UCSD-AML1 (cell line): ENCODE results near the gene AGAP1.

Source experiments
- DNase-seq: peaks from one replicate; lab custom pipeline; 2025; ENCODE audit not compliant: unreplicated experiment; lab: John Stamatoyannopoulos, UW

Gene AGAP1

DNA sequence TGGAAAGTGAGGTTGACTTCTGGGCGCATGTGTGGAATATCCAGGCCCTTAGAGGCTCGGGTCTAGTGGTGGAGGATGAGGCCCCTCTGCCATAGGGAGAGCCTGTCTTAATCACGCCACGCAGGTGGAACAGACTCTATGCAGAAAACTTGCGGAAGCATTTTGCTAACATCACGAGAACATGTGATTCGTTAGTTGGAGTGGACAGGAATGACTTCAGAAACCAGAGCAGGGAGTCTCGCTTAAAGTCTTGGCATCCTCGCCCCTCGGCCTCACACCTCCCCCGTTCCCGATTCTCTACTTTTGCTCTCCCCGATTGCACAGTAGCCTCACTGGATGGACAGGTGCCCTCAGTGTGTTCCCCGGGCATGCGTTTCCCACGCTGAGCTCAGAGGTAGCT lies 340.9 kb downstream of the AGAP1 start:
- DNase-seq: no peak

DNA sequence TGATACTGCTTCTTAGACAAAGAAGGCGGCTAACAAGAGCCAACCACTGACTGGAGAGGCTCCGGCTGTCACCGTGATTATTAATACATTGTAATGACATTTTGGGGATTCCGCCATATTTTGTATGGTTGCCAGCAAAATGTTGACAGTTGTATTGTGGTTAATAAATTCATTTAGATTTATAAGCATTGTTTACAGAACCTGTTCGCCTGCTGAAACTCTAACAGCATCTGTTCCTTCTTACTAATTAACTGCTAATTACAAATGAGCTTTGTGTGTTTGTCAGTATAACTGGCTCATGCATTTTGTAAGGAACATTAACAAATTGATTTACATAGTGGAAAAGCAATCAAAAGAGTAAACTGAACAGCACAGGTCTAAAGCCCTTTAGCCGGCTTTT lies 342.0 kb downstream of the AGAP1 start:
- DNase-seq: no peak

DNA sequence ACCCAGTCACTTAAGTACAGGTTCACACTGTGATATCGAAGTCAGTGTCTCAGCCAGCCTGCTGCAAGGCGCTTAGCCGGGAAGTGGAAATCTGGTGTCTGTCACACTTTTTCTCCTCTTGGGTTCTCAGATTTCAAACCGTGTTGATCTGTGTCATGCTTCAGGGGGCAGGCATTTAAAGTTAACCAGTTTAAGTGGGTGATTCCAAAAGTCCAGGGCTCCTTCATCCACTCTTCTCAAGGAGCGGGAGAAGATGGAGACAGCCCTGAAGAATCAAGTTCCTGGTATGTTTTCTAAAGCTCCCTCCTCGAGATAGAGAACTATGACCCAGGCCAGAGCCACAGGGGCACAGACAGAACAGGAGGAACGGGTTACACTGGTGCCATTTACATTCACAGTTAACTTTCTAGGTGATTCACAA lies 342.7 kb downstream of the AGAP1 start:
- no peak for DNase-seq

DNA sequence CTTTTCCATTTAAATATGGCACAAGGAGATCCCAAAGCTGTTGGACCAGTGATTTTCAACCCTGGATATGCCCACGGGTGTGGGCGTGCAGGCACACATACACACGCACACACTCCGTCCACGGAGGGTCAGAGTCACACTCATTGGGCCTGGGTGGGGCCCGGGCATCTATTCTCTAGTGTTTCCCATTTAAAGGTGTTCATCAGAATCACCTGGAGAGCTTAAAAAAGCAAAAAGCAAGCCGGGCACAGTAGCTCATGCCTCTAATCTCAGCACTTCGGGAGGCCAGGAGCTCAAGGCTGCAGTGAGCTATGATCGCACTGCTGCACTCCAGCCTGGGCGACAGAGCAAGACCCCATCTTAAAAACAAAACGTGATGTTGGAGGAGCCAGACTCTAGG lies 345.4 kb downstream of the AGAP1 start:
- DNase-seq: no peak

DNA sequence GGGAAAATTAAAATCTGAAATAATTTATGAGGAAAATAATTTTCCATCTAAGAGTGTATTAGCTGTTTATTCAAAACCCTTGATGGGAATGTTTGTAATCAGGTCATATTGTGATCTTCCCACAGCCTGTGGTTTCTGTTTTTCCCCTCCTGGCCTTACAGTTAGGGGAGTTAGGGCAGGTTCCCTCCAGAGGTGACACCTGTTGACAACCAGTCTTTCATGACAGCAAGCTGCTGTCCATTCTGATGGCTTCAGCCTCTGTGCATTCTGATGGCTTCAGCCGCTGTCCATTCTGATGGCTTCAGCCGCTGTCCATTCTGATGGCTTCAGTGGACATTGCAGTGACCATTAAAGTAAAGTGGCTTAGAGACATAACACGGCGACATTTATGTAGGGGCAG lies 346.1 kb downstream of the AGAP1 start:
- DNase-seq: no peak

DNA sequence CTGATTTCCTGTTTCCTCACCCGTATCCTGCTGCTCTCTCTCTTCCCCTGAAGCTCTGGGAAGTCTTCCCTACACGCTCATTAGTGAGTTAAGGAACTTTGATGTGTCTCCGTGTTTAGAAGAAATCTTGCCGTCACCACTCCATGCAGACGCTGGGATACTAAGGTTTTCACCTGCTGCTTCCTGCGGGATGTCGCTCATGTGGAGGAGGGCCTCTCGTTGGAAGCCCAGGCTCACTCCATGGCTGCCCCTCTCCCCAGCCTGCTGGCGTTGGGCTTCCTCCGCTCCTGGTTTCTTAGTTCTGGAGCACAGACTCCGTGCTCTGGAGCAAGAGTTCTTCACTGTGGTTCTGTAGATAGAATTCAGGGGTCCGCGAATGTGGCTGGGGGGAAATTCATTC lies 348.0 kb downstream of the AGAP1 start:
- no peak for DNase-seq

DNA sequence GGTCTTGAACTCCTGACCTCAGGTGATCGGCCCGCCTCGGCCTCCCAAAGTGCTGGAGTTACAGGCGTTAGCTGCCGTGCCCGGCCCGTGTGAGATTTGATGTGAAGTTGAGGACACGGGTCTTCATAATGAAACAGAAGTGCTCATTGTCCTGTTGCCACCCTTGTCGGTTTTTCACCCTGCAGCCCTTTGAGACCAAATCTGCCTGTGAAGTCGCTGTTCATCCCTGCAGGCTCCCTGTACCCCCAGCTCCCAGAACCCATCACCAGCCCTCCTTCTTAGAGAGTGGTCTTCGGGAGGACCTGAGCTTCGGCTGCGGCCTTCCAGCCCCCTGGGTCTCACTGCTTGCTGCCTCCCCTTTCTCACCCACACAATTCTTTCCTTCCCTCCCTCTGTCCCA lies 349.1 kb downstream of the AGAP1 start:
- DNase-seq: no peak

DNA sequence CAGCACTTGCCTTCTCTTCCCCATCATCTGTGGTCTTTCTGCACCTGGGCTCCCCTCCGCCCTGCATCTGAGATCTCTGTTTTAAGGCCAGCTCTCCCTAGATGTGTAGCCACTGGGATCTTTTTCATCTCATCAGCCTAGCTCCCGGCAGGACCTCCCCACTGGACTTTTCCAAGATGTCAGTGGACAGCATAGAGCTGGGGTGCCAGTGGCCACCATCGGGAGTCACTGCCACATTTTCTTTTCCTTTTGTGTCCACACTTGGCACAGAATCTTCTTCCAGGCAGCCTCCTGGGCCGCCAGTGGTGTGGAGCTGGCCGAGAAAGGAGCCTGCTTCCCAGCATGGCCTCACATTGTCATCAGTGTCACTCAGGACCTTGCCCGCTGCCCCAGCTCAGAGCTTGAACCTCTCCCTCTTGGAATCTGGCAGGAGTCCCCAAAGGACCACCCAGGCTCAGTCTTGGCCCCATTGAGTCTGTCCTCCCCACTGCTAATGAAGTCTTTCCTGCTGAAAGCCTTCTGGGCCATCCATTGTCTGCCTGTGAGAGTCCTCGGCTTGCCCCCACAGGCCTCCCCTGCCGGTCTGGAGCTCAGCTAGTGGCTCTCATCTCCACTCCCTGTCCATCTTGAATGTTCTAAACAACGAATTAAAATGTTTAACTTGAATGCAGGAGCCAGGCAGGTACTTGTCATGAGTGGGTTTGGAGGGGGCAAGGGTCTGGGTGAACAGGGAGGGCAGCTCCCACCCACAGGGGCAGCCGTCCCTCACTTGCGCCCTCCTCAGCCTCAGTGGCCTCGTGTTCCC lies 349.9 kb downstream of the AGAP1 start:
- DNase-seq: no peak

DNA sequence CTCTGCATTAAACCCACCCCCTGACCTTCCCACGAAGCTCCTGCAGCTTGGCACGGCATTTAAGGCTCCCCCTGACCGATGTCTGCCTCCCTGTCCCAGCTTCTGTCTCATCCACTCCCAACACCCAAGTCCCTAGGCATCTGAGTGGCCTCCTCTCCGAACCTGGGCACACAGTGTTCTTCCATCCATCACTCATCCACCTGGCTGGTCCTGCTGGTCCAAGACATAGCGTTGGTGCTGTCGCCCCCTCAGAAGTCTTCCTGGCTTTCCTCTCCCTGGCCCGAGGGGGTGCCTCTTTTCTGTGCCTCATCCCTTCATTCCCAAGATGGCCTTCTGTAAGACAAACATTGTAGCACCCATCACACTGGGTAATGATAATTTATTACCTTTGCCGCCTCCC lies 350.7 kb downstream of the AGAP1 start:
- DNase-seq: no peak

DNA sequence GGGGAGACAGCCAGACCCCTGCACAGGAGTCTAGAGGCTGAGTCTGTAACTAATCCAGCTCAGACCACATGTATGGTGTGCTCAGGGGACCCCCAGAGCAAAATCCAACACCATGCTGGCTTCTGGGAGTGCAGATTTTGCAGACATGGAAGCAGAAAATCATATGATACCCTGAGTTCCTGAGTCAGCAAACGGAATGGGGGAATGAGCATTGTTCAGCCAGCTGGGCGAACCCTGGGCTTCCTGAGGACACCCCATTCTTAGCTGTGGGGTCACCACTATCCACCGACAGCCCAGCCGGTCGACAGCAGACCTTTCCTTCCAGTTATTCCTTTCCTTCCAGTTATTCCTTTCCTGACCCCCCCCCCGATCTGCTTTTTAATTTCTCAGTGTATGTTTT lies 351.4 kb downstream of the AGAP1 start:
- DNase-seq: no peak

DNA sequence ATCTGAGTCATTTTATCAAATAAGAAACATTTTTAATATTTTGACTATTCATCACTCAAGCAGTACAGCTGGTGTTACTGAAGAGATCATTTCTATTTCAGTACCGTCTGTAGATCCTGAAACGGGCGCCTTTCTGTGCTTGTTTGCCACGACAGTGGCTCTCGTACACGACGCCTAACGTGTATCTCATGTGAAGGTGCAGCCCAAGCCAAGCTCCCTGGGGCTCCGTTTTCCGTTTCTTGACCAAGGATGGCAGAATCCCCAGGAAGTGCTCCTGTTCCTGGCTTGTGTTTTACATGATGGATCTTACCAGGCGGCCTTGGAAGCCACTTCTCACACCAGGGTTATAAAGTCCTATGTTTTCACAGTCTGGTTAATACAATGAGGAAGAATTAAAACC lies 353.7 kb downstream of the AGAP1 start:
- no peak for DNase-seq

DNA sequence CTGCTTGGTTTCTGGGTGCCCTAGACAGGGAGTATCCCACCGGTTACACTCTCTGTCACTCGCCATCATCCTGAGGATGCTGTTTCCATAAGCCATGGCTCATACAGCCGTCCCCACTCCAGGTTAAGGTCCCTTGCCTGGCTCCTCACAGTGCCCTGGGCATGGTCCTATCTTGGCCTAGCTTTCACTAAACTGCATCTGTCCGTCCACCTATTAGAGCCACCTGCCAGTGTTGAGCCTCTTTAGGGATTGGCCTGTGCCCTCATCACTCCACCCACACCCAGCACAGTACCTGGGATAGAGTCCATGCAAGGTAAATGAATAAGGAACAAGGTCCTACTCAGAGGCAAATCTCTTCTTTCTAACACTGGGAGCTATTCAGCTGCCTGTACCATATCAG lies 354.2 kb downstream of the AGAP1 start:
- DNase-seq: no peak

DNA sequence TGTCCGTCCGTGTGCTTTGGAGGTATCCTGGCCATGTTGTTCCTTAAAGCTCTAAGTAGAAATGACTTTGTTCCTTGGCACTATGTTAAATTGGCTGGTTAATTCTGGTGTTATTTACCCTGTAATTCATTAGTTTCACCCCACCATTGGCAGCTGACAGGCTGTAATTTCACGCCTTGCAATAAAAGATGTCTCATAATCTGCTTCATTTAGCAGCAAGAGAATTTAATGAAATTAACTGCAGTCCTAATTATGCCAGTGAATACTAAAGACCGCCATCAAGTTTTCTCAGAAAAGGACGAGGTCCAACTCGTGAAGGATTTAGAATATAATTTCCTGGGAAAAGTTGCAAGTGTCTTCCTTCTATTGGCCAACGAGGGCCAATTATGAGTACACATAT lies 355.1 kb downstream of the AGAP1 start:
- no peak for DNase-seq

DNA sequence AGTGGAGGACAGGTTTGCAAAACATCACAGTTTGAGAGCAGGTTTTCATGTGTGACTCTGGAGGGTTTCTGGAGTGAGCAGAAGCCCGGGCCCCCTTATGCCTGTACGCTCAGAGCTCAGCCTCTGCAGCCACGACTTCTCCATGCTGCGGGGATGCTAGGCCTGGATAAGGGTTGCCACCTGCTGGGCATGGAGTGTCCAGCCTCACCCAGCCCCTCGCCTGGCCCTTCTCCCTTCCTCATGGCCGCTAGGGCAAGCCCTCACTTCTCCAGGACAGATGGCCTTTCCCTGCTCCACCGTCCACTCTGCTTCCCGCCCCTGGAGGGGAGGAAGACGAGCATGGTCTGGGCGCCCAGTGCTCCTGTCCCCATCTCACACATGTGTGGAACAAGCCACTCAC lies 355.6 kb downstream of the AGAP1 start:
- DNase-seq: no peak

DNA sequence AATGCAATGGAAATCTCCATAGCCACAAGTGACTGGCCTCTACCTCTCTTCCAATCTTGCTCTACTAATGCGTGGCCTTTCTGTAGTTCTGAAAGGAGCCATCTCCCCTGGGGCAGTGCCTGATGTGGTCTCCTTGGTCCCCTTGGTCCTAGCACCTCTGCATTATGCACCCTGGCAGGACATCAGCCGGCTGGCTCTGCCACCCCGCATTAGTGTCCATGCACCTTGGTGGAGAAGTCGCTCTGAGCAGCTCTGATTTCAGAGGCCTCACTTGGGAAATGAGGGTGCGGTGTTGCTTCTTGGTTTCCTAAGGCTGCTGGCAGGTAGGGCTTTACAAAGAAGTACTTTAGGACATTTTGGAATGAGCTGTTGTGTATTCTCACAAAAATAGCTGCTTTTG lies 356.4 kb downstream of the AGAP1 start:
- DNase-seq: no peak

DNA sequence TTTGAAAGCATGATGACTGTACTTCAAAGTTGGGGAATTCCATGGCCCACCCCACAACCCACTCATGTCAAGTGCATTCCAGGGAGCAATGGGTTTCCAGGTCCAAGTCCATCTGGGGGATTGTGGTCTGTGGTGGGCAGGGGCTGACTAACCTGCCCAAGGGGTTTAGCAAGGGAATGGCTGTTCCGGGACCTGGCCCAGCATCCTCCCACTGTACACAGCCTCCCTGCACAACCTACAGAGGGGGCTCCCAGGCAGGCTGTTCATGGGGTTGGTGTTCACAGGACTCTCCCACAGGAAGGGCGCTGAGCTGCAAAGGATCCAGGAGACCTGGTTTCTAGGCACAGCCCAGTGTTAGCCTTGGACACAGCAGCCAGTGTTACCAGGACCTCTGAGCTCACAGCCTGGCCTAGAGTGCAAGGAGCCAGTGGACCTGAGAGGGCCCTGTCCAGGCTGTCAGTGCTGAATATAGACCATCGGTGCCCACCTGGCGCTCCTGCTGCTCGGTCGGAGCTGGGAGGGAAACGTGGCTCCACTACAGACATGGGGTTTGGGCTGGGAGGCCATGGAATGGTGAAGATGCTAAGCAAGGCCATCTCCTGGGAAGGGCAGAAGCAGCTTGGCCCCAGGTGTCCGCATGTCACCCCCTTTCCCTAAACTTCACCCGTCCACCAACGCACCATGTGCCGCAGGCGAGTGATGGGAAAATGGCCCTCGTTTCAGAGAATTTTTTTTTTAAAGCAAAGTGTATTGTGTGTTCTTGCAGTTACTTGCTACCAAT lies 357.1 kb downstream of the AGAP1 start:
- no peak for DNase-seq

DNA sequence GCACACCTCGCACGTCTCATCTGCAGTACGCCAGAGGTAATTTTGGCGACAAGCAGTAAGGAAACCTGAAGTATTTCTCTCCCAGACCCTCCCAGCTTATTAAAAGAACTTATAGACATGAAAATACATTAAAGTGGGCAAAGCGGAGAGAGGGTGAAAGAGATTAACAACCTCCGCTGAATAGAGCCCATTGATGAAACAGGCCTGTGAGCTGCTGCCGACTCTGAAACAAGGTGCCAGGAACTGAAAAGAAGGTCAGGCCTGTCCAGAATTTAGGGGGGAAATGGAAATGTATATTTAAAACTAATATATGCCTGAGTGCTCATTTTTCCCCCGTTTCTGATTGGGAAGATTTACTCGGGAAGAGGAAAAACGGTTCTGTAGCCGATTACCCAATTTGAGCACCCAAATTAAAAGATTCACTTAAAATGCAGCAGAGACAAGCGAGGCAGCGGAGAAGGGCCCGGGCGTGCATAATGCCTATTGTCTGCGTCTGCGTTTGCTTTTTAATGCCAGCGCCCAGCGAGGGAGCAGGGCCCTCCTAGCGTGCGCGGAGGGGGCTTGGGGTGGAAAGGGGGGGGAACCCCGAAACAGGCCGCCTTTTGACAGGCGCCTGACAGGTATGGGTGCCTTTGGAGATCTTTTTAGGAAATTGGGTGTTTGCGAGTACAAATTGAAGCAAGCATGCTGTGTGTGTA lies 358.1 kb downstream of the AGAP1 start:
- no peak for DNase-seq

DNA sequence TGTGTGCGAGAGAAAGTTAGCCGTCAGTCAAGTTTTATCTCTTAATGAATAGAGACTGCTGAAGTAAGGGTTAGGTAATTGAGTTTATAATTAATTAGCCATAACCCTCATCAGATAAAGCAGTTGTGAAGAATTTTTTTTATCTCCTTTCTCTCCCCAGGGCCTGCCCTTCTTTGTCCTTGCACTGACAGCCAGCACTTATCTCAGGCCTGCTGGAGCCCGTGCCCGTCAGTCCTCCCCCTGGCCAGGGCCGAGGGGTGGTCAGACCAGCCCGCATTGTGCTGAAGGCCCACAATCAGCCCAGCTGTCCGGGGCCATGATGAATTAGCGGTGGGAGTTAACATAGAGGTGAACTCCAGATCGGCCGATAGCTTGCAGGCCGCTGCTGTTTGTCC lies 358.7 kb downstream of the AGAP1 start:
- DNase-seq: no peak

DNA sequence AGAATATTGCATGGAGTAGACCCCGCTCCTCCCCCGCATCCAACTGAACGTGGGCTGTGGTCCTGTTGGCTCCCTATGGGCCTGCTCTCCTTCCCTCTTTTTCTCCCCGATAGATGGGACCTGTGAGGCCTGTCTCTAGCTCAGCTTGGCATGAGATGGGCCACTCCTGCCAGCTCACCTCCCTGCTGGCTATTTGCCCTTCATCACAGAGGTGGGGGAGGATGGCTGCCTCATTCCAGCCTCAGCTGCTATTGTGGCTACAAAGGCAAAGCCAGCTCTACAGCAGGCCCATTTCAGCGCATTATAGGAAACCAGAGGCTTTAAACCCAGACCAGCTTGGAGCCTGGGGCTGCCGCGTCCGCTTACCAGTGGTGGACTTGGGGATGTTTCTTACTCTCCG lies 360.4 kb downstream of the AGAP1 start:
- DNase-seq: no peak

DNA sequence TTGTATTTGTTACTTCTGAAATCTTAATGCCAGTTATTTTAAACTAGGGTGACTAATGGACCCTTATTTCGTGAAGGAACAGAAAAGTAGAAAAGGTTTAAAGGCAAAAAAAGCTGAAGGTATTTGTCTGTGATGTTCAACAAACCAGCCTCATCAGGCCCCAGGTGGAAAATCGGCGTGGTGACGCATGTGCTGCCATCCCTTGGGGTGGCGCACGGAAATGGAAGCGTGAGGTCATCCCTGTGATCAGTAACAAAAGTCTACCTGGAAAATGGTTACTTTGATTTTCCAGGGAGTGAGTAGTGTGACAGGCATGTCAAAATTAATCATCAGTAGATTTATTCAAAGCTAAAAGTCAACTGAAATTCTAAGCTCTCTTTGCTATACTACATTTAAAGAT lies 361.2 kb downstream of the AGAP1 start:
- DNase-seq: no peak

DNA sequence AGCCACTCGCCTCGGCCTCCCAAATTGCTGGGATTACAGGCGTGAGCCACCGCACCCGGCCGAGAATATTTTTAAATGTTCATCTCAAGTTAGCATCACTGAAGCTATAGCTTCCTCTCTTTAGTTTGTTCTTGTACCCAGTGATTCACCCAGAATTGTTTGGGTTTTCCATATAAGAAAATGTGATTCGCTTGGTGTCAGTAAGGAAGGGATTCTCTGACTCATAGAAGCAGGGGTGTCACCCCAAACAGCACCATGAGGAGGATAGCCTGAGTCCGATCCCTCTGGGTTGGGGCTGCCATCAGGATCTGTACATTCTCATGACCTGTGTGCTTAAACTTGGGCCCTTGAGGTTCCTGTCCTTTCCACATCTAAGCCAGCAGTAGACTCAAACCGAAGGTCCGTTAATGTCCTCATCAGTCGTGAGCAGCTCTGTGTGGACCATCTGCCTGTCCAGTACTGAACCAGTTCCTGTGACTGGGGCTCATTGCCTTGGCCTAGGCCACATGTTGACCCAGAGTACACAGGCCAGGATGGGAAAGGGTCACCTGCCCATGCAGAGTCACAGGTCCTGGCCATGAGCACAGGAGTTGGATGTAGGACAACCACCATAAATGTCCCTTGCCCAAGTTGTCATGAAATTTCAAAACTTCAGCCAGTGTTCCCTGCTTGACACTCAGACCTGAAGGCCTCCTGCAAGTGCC lies 362.5 kb downstream of the AGAP1 start:
- no peak for DNase-seq
